Measurements from ENCODE around the gene TDRD10.

GRCh38 chr1:154546264-154547063 lies 44.4 kb downstream of the TDRD10 start:
- TF ChIP-seq CTCF (IDR thresholded peaks at IDR 0.05; ENCODE audit: insufficient read depth, low read depth, low read length) (peak; percentile 52), EZH2 (IDR thresholded peaks at IDR 0.05; ENCODE audit: insufficient read depth, low read length) (no peak)

All from astrocyte (in vitro differentiated cells and primary cell).